HCT116 (cell line): ENCODE results near the gene PACRG. TPM values are rescaled to one million over a fixed set of nuclear protein-coding genes. Genes with fewer than 3 reads are reported as not detected.

Source experiments
- ATAC-seq: fragments of 200-7000 bp; cut with Tn5 transposase; 2 replicates; pipeline ENCODE4 v1.9.1; 2020; ENCODE audit warnings: mild to moderate bottlenecking, moderate library complexity
- BruUV-seq: library from RNA; stranded (reverse); fragments of 400-500 nt; replicated peaks from 2 replicates; lab custom pipeline; 2021; lab: Mats Ljungman, UMichigan
- CTCF ChIA-PET: fragments of 300-600 bp; sonication (Branson Sonifier 250); formaldehyde crosslinking; loops from one replicate; lab custom pipeline; 2021; ENCODE audit warnings: antibody characterized with exemption; lab: Charles Lee
- POLR2A ChIA-PET: fragments of 300-600, 350-600 bp; sonication (Branson Sonifier 250); formaldehyde crosslinking; loops from one replicate; lab custom pipeline; 2021; ENCODE audit warnings: antibody characterized with exemption; lab: Charles Lee
- RAD21 ChIA-PET, 2 experiments: fragments of 300-600 bp; sonication (Branson Sonifier 250); formaldehyde crosslinking; loops; one replicate each; lab custom pipeline; 2023; ENCODE audit warnings: low total read pairs in 2 of 2; ENCODE audit not compliant: uncharacterized antibody in 2 of 2, unreplicated experiment in 2 of 2, low non-redundant PET in 1 of 2; lab: Charles Lee
- DNase-seq: peaks from one replicate; pipeline ENCODE4 v3.0.0-alpha.2; 2010; ENCODE audit warnings: low read depth, low spot score
- H2AFZ ChIP-seq: fragments of 200-600 bp; shearing (Covaris generic), sonication (generic); 2 replicates; pipeline ENCODE4 v1.6.1; 2017; ENCODE audit warnings: low read depth, mixed run types, mixed read lengths, antibody characterized with exemption, low read length; ENCODE audit not compliant: poor library complexity, severe bottlenecking
- H3K27ac ChIP-seq: 2 replicates; pipeline ENCODE4 v1.5.1; 2012; ENCODE audit warnings: low read depth, low read length
- H3K27me3 ChIP-seq: fragments of 200-600 bp; sonication (generic); 2 replicates; pipeline ENCODE4 v1.6.1; 2016; ENCODE audit warnings: mixed run types, low read length, mixed read lengths; ENCODE audit not compliant: insufficient read depth
- H3K36me3 ChIP-seq, 2 experiments: fragments of 200-500 bp in 1 of 2; fragments of 200-600 bp in 1 of 2; sonication (Bioruptor generic) in 1 of 2; sonication (generic) in 1 of 2; 2 replicates each; pipeline versions ENCODE4 v1.5.1 to v1.6.1; 2014 to 2016; ENCODE audit warnings: low read length in 2 of 2, inconsistent platforms in 1 of 2, mixed read lengths in 1 of 2, mixed run types in 1 of 2; ENCODE audit not compliant: insufficient read depth in 2 of 2, control insufficient read depth in 1 of 2
- H3K4me1 ChIP-seq, 2 experiments: fragments of 200-600 bp in 1 of 2; sonication (generic) in 1 of 2; 2 replicates each; pipeline versions ENCODE4 v1.5.1 to v1.6.1; 2012 to 2017; ENCODE audit warnings: low read length in 2 of 2, inconsistent platforms in 1 of 2, mild to moderate bottlenecking in 1 of 2, mixed read lengths in 1 of 2, mixed run types in 1 of 2, moderate library complexity in 1 of 2; ENCODE audit not compliant: insufficient read depth in 2 of 2, control insufficient read depth in 1 of 2
- H3K4me2 ChIP-seq: fragments of 200-600 bp; sonication (generic); 2 replicates; pipeline ENCODE4 v1.6.1; 2017; ENCODE audit warnings: mixed run types, low read length, mixed read lengths
- H3K4me3 ChIP-seq, 2 experiments: fragments of 200-600 bp in 1 of 2; sonication (generic) in 1 of 2; replicated peaks in 1 of 2; 2 replicates each; pipeline ENCODE4 v1.5.1; 2011 to 2016; ENCODE audit warnings: low read length in 2 of 2, control low read depth in 1 of 2, low read depth in 1 of 2, mild to moderate bottlenecking in 1 of 2, mixed read lengths in 1 of 2, mixed run types in 1 of 2
- H3K79me2 ChIP-seq: fragments of 200-600 bp; sonication (generic); 2 replicates; pipeline ENCODE4 v1.6.1; 2017; ENCODE audit warnings: mild to moderate bottlenecking, mixed run types, low read length, moderate library complexity, mixed read lengths; ENCODE audit not compliant: insufficient read depth
- H3K9ac ChIP-seq: fragments of 200-600 bp; sonication (generic); 2 replicates; pipeline ENCODE4 v1.6.1; 2016; ENCODE audit warnings: low read length, mixed read lengths
- H3K9me2 ChIP-seq: fragments of 200-600 bp; sonication (generic), shearing (Covaris generic); 2 replicates; pipeline ENCODE4 v1.6.1; 2017; ENCODE audit warnings: mixed run types, mild to moderate bottlenecking, moderate library complexity; ENCODE audit not compliant: insufficient read depth
- H3K9me3 ChIP-seq, 2 experiments: fragments of 200-500 bp in 1 of 2; fragments of 200-600 bp in 1 of 2; sonication (Bioruptor generic) in 1 of 2; sonication (generic) in 1 of 2; 2 replicates each; pipeline ENCODE4 v1.6.1; 2014 to 2017; ENCODE audit warnings: low read length in 2 of 2, mixed read lengths in 2 of 2, inconsistent platforms in 1 of 2, low read depth in 1 of 2, mild to moderate bottlenecking in 1 of 2, mixed run types in 1 of 2, moderate library complexity in 1 of 2; ENCODE audit not compliant: control insufficient read depth in 1 of 2, insufficient read depth in 1 of 2
- H4K20me1 ChIP-seq: fragments of 200-600 bp; sonication (generic), shearing (Covaris generic); 2 replicates; pipeline ENCODE4 v1.6.1; 2017; ENCODE audit warnings: mixed run types, mild to moderate bottlenecking, moderate library complexity; ENCODE audit not compliant: insufficient read depth
- CBX3 ChIP-seq: IDR thresholded peaks from 2 replicates; pipeline ENCODE4 v1.6.1; 2012; ENCODE audit warnings: low read depth
- CEBPB ChIP-seq: IDR thresholded peaks from 2 replicates; pipeline ENCODE4 v1.6.1; 2012; ENCODE audit warnings: low read depth
- ELF1 ChIP-seq: IDR thresholded peaks from 2 replicates; pipeline ENCODE4 v1.6.1; 2012; ENCODE audit warnings: low read depth, borderline replicate concordance
- FOSL1 ChIP-seq: IDR thresholded peaks from 2 replicates; pipeline ENCODE4 v1.6.1; 2012; ENCODE audit warnings: low read depth
- JUND ChIP-seq: IDR thresholded peaks from 2 replicates; pipeline ENCODE4 v1.6.1; 2012
- SIN3A ChIP-seq: IDR thresholded peaks from 2 replicates; pipeline ENCODE4 v1.6.1; 2012; ENCODE audit warnings: low read depth
- SP1 ChIP-seq: IDR thresholded peaks from 2 replicates; pipeline ENCODE4 v1.6.1; 2012; ENCODE audit warnings: low read depth
- TCF7L2 ChIP-seq: IDR thresholded peaks from 2 replicates; pipeline ENCODE4 v1.7.0; 2011; ENCODE audit warnings: borderline replicate concordance, inconsistent platforms; ENCODE audit not compliant: insufficient read depth, insufficient read length; ENCODE audit errors: extremely low read depth
- intact Hi-C: fragments of 100-400 bp; cut with micrococcal nuclease; formaldehyde crosslinking; loops from 2 replicates; pipeline ENCODE4 v1.10.0; 2022
- total RNA-seq: library from RNA; stranded (reverse); gene quantifications from one replicate; pipeline ENCODE4 v1.2.1, GENCODE V29; 2021; ENCODE audit not compliant: unreplicated experiment
- TF ChIP-seq, protein P1 (sequence below): IDR thresholded peaks from 2 replicates; pipeline ENCODE4 v1.6.1; 2012
- TF ChIP-seq, protein P2 (sequence below): IDR thresholded peaks from 2 replicates; pipeline ENCODE4 v1.6.1; 2012
- TF ChIP-seq, protein P3 (sequence below), 3 experiments: fragments of 200-600 bp in 1 of 3; sonication (generic) in 1 of 3; IDR thresholded peaks in 2 of 3; conservative IDR thresholded peaks in 1 of 3; 2 replicates each; pipeline ENCODE4 v1.5.1; 2012 to 2017; ENCODE audit warnings: low read depth in 2 of 3, low read length in 2 of 3, antibody characterized with exemption in 1 of 3, borderline replicate concordance in 1 of 3, control low read depth in 1 of 3, mild to moderate bottlenecking in 1 of 3, mixed read lengths in 1 of 3, mixed run types in 1 of 3, moderate library complexity in 1 of 3; ENCODE audit not compliant: insufficient read depth in 1 of 3
- TF ChIP-seq, protein P4 (sequence below): IDR thresholded peaks from 2 replicates; pipeline ENCODE4 v1.6.1; 2012; ENCODE audit warnings: low read depth

Gene PACRG
- total RNA-seq, 1 experiment from 2014 or later = 0.71 TPM

- TF ChIP-seq, protein P1, sequence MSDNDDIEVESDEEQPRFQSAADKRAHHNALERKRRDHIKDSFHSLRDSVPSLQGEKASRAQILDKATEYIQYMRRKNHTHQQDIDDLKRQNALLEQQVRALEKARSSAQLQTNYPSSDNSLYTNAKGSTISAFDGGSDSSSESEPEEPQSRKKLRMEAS = no peak
- no peak for TF ChIP-seq CEBPB
- no peak for TF ChIP-seq CBX3
- no peak for TF ChIP-seq SIN3A
- TF ChIP-seq, protein P2, sequence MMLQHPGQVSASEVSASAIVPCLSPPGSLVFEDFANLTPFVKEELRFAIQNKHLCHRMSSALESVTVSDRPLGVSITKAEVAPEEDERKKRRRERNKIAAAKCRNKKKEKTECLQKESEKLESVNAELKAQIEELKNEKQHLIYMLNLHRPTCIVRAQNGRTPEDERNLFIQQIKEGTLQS = no peak
- TF ChIP-seq ELF1 = no peak
- no peak for TF ChIP-seq FOSL1
- no peak for TF ChIP-seq JUND
- TF ChIP-seq SP1 = no peak
- Histone ChIP-seq H3K27ac (no peak overlapping the region), H3K4me1 (no peaks in the 10 kb centered on the region), H4K20me1 (no peaks in the 10 kb centered on the region), H3K4me2 (no peak overlapping the region), H3K79me2 (no peaks in the 10 kb centered on the region), H3K36me3 (no peaks in the 10 kb centered on the region), H3K9me2 (no peaks in the 10 kb centered on the region), H3K27me3 (no peaks in the 10 kb centered on the region), H3K9ac (no peak overlapping the region), H3K4me3 (no peak overlapping the region), H3K9me3 (no peaks in the 10 kb centered on the region), H2AFZ (no peak overlapping the region)
- ChIA-PET CTCF (no interaction called here), RAD21 (no interaction called here), POLR2A (no interaction called here)
- no peak for DNase-seq
- intact Hi-C loops = no loop called here
- BruUV-seq = no TSS peak
- no peak for ATAC-seq
These were observed 563.8 kb downstream of the PACRG start for GRCh38 chr6:163291622-163292021.

DNA sequence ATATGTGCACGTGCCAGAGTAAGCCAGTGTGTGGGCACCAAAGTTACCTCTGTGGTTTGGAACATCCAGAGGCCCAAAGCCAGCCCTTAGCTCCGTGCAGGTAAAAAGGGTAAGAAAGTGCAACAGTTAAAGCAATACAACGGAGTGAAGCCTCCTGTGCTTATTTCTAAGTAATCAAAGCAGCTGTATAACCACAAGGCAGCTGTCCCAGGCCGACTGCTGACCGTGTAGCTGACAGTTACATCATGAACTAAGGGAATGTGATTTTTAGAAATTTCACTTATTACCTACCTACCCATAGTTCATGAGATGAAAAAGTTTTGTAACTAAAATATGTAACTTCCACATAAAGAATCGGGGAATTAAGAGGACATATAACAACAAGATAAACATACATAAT is 565.5 kb downstream of the PACRG start:
- no peaks in the 10 kb centered on the region for H3K4me1 ChIP-seq
- H3K9ac ChIP-seq = no peak overlapping the region
- H3K36me3 ChIP-seq = no peaks in the 10 kb centered on the region
- H4K20me1 ChIP-seq = no peaks in the 10 kb centered on the region
- H3K9me3 ChIP-seq = no peaks in the 10 kb centered on the region
- CTCF ChIA-PET = no interaction called here
- intact Hi-C loops = no loop called here
- no TSS peak for BruUV-seq
- DNase-seq = no peak
- H3K4me3 ChIP-seq = no peak overlapping the region
- TF ChIP-seq, protein P3, sequence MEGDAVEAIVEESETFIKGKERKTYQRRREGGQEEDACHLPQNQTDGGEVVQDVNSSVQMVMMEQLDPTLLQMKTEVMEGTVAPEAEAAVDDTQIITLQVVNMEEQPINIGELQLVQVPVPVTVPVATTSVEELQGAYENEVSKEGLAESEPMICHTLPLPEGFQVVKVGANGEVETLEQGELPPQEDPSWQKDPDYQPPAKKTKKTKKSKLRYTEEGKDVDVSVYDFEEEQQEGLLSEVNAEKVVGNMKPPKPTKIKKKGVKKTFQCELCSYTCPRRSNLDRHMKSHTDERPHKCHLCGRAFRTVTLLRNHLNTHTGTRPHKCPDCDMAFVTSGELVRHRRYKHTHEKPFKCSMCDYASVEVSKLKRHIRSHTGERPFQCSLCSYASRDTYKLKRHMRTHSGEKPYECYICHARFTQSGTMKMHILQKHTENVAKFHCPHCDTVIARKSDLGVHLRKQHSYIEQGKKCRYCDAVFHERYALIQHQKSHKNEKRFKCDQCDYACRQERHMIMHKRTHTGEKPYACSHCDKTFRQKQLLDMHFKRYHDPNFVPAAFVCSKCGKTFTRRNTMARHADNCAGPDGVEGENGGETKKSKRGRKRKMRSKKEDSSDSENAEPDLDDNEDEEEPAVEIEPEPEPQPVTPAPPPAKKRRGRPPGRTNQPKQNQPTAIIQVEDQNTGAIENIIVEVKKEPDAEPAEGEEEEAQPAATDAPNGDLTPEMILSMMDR (IDR thresholded peaks at IDR 0.05 in 2 of 3, conservative IDR thresholded peaks at IDR 0.05 in 1 of 3; ENCODE audit: borderline replicate concordance in 1 of 3, insufficient read depth in 1 of 3, low read depth in 2 of 3, low read length in 2 of 3) = no peak
- TF ChIP-seq SP1 (no peak), TCF7L2 (no peak), CBX3 (no peak), ELF1 (no peak)
- TF ChIP-seq, protein P4, sequence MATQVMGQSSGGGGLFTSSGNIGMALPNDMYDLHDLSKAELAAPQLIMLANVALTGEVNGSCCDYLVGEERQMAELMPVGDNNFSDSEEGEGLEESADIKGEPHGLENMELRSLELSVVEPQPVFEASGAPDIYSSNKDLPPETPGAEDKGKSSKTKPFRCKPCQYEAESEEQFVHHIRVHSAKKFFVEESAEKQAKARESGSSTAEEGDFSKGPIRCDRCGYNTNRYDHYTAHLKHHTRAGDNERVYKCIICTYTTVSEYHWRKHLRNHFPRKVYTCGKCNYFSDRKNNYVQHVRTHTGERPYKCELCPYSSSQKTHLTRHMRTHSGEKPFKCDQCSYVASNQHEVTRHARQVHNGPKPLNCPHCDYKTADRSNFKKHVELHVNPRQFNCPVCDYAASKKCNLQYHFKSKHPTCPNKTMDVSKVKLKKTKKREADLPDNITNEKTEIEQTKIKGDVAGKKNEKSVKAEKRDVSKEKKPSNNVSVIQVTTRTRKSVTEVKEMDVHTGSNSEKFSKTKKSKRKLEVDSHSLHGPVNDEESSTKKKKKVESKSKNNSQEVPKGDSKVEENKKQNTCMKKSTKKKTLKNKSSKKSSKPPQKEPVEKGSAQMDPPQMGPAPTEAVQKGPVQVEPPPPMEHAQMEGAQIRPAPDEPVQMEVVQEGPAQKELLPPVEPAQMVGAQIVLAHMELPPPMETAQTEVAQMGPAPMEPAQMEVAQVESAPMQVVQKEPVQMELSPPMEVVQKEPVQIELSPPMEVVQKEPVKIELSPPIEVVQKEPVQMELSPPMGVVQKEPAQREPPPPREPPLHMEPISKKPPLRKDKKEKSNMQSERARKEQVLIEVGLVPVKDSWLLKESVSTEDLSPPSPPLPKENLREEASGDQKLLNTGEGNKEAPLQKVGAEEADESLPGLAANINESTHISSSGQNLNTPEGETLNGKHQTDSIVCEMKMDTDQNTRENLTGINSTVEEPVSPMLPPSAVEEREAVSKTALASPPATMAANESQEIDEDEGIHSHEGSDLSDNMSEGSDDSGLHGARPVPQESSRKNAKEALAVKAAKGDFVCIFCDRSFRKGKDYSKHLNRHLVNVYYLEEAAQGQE = no peak
- TF ChIP-seq, protein P2 = no peak
- TF ChIP-seq, all 23 proteins: peak for 0
- POLR2A ChIA-PET = no interaction called here
- no peak for ATAC-seq
- Histone ChIP-seq H3K27me3 (no peaks in the 10 kb centered on the region), H3K4me2 (no peak overlapping the region), H3K27ac (no peak overlapping the region), H3K79me2 (no peaks in the 10 kb centered on the region), H2AFZ (no peak overlapping the region), H3K9me2 (no peaks in the 10 kb centered on the region)
- RAD21 ChIA-PET = no interaction called here
